ENCODE results near the gene PITPNM1. TPM values are rescaled to one million over a fixed set of nuclear protein-coding genes. Genes with fewer than 3 reads are reported as not detected.

The PITPNM1 gene
- polyA plus RNA-seq, 1 experiment: 14.4 TPM

DNA sequence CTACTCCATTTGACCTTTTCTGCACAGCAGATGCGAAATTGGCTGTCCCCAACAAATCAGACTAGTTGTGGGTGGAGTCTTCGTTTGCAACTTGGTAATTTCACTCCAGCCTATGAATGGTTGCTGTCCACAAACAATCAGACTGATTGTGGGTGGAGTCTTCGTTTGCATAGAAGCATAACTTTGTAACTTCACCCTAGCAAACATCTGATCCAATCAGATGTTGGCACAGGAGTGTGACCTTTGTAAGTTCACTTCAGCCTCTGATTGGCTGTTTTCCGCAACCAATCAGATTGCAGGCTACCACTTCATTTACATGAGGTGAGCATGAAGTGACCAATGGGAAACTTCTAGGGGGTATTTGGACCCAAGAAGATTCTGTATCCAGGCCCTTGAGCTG lies 34.4 kb upstream of the PITPNM1 start:
- H3K27me3 ChIP-seq (ENCODE audit: control insufficient read depth, insufficient read depth, low read length): peaks cover 2% of the 10 kb centered on the region
- no peak for DNase-seq (ENCODE audit: low read depth)
- CTCF ChIA-PET: no interaction called here
- no peak overlapping the region for H3K4me3 ChIP-seq (ENCODE audit: low read depth, low read length)
- TF ChIP-seq, protein P1, sequence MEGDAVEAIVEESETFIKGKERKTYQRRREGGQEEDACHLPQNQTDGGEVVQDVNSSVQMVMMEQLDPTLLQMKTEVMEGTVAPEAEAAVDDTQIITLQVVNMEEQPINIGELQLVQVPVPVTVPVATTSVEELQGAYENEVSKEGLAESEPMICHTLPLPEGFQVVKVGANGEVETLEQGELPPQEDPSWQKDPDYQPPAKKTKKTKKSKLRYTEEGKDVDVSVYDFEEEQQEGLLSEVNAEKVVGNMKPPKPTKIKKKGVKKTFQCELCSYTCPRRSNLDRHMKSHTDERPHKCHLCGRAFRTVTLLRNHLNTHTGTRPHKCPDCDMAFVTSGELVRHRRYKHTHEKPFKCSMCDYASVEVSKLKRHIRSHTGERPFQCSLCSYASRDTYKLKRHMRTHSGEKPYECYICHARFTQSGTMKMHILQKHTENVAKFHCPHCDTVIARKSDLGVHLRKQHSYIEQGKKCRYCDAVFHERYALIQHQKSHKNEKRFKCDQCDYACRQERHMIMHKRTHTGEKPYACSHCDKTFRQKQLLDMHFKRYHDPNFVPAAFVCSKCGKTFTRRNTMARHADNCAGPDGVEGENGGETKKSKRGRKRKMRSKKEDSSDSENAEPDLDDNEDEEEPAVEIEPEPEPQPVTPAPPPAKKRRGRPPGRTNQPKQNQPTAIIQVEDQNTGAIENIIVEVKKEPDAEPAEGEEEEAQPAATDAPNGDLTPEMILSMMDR (IDR thresholded peaks at IDR 0.05; ENCODE audit: insufficient read depth, low read depth, low read length): no peak
- H3K36me3 ChIP-seq (ENCODE audit: control insufficient read depth, insufficient read depth, low read length): no peaks in the 10 kb centered on the region
- POLR2A ChIA-PET: no interaction called here

GRCh38 chr11:67538823-67539505 lies 33.8 kb upstream of the PITPNM1 start:
- Histone ChIP-seq H3K4me3 (ENCODE audit: low read depth, low read length) (no peak overlapping the region), H3K27me3 (ENCODE audit: control insufficient read depth, insufficient read depth, low read length) (peaks cover 2% of the 10 kb centered on the region), H3K36me3 (ENCODE audit: control insufficient read depth, insufficient read depth, low read length) (no peaks in the 10 kb centered on the region)
- ChIA-PET CTCF (no interaction called here), POLR2A (no interaction called here)
- TF ChIP-seq, protein P1 (IDR thresholded peaks at IDR 0.05; ENCODE audit: insufficient read depth, low read depth, low read length): no peak
- DNase-seq (ENCODE audit: low read depth): no peak

DNA sequence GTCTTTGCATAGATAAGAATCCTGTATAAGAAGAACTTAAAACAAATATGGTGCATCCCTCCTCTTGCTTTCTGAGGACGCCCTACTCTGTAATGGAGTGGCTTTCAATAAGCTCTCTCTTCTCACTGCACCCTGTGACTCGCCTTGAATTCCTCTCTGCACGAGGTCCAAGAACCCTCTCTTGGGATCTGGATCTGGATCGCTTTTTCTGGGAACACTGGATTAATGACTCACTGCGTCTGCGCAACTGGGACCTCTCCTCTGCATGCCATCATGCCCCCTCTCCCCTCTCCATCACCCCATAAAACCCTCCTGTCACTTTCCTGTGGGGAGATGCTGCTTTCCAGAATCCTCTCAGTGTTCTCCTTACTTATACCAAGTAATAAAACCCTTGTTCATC lies 33.1 kb upstream of the PITPNM1 start:
- DNase-seq (ENCODE audit: low read depth): no peak
- H3K36me3 ChIP-seq (ENCODE audit: control insufficient read depth, insufficient read depth, low read length): no peaks in the 10 kb centered on the region
- CTCF ChIA-PET: no interaction called here
- H3K27me3 ChIP-seq (ENCODE audit: control insufficient read depth, insufficient read depth, low read length): peaks cover 2% of the 10 kb centered on the region
- H3K4me3 ChIP-seq (ENCODE audit: low read depth, low read length): no peak overlapping the region
- TF ChIP-seq, protein P1 (IDR thresholded peaks at IDR 0.05; ENCODE audit: insufficient read depth, low read depth, low read length): no peak
- POLR2A ChIA-PET: no interaction called here

GRCh38 chr11:67535561-67535960 lies 30.4 kb upstream of the PITPNM1 start:
- TF ChIP-seq, protein P1 (IDR thresholded peaks at IDR 0.05; ENCODE audit: insufficient read depth, low read depth, low read length): no peak
- DNase-seq (ENCODE audit: low read depth): no peak
- CTCF ChIA-PET: no interaction called here
- H3K36me3 ChIP-seq (ENCODE audit: control insufficient read depth, insufficient read depth, low read length): no peaks in the 10 kb centered on the region
- POLR2A ChIA-PET: no interaction called here
- H3K4me3 ChIP-seq (ENCODE audit: low read depth, low read length): no peak overlapping the region
- no peaks in the 10 kb centered on the region for H3K27me3 ChIP-seq (ENCODE audit: control insufficient read depth, insufficient read depth, low read length)

DNA sequence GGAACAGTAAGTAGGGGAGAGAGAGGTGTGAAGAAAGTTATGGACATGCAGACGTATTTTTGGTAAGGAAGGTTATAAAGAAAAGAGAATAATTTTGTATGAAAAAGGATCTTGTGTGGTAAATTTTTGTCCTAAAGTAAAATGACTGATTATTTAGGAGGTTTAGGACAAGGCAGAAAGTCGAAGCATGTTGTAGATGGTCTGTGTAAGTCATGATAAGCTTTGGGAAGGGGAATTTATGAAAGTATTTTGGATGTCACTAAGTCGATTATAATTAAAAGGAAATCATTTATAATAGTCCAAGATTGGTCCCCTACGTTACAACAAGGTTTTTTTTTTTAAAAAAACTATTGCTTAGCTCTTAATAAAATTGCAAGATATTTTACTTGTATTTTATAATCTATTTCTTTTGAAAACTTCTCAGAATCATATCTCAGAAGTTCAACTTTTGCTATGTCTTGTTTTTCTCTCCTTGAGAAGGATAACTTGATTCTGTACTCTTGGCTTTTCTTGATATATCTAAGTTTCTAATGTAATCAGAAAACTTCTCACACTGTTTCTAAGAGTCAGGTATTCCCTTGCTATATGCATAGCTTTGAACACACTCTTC lies 29.0 kb upstream of the PITPNM1 start:
- CTCF ChIA-PET: no interaction called here
- Histone ChIP-seq H3K27me3 (ENCODE audit: control insufficient read depth, insufficient read depth, low read length) (no peaks in the 10 kb centered on the region), H3K4me3 (ENCODE audit: low read depth, low read length) (no peak overlapping the region), H3K36me3 (ENCODE audit: control insufficient read depth, insufficient read depth, low read length) (no peaks in the 10 kb centered on the region)
- POLR2A ChIA-PET: no interaction called here
- DNase-seq (ENCODE audit: low read depth): no peak
- TF ChIP-seq, protein P1 (IDR thresholded peaks at IDR 0.05; ENCODE audit: insufficient read depth, low read depth, low read length): no peak

Data from BJ (cell line).